Breast epithelium (tissue), 3 donors: ENCODE results near the gene RALGPS2.

Experiments
- CTCF ChIP-seq, 3 donors: fragments of 450-650 bp; IDR thresholded peaks; one replicate each; pipeline ENCODE4 v1.5.1; 2016 to 2017; ENCODE audit warnings: antibody characterized with exemption in 3 of 3, mild to moderate bottlenecking in 3 of 3, moderate library complexity in 3 of 3
- POLR2A ChIP-seq: fragments of 450-650 bp; IDR thresholded peaks from one replicate; pipeline ENCODE4 v1.6.1; 2016; ENCODE audit warnings: antibody characterized with exemption, mild to moderate bottlenecking, moderate library complexity
- POLR2AphosphoS5 ChIP-seq, 3 donors: sonication (generic); formaldehyde crosslinking; IDR thresholded peaks; one replicate each; pipeline ENCODE4 v1.6.1; 2017; ENCODE audit warnings: antibody characterized with exemption in 3 of 3

GRCh38 chr1:178898401-178898800 lies 173.4 kb downstream of the RALGPS2 start:
- TF ChIP-seq POLR2A (no peak), CTCF (IDR thresholded peaks at IDR 0.05) (no peak), POLR2AphosphoS5 (IDR thresholded peaks at IDR 0.05) (no peak)
